ENCODE results near the gene NTPCR.

NTPCR gene

GRCh38 chr1:233019778-233020325 is 69.4 kb downstream of the NTPCR start:
- no peak for DNase-seq

DNA sequence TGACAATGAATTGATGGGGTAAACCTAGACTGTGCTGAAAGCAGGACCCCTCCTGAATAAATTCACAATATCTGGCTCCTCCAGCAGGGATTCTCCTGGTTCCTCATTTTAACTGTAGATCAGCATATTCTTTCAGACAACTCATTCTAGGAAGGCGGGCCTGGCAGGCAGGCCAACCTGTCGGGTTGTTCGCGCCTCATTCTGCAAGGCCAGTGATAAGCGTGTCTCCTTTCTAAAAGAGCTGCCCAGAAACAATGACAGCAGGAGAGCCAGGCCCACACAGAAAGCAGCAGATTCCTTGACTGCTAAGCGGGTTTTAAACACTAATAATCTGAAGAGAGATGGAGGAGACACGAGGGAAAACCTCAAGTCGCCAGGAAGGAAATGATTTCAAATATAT is 70.0 kb downstream of the NTPCR start:
- DNase-seq, result peak; percentile 21

DNA sequence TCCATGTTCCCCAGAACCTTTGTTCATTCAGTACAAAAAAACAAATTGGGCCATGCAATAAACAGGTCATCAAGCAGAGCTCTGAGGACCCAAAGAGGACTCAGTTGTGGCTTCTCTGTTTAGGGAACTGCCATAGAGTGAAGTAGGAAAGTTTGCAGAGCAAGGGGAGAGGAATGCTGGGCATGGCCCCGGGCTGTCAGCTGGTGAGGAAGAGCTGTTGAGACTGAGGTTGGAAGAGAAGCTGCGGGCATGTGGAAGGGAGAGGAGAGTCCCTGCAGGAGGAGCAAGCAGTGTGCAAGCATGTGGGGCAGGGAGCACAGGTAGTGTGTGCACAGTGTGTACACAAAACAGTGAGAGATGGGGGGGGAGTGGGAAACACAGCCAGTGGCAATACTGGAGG is 71.8 kb downstream of the NTPCR start:
- DNase-seq, result no peak

- no peak for DNase-seq
Observed at GRCh38 chr1:233024199-233024598, 73.8 kb downstream of the NTPCR start.

DNA sequence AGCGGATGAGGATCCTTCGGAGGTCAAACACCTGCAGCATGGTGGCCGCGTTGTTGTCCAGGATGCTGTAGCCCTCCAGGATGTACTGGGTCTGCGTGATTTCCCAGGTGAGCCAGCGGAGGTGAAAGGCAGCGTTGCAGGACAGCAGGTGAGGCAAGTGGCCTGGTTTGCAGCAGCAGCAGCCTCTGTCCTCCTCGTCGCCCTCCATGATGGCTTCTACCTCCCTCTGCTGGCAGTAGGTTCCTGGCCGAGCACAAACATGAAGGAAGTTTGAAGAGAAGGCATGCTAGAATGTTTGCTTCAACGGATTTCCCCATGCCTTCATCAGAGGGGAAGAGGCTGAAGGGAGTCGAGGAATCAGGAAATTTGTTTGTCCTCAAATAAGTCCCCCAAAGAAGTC is 74.7 kb downstream of the NTPCR start:
- peak; percentile 42 for DNase-seq

- no peak for DNase-seq
Observed at GRCh38 chr1:233025567-233025966, 75.2 kb downstream of the NTPCR start.

- DNase-seq, result no peak
Observed at GRCh38 chr1:233027046-233027445, 76.6 kb downstream of the NTPCR start.

GRCh38 chr1:233031521-233031920 is 81.1 kb downstream of the NTPCR start:
- no peak for DNase-seq

DNA sequence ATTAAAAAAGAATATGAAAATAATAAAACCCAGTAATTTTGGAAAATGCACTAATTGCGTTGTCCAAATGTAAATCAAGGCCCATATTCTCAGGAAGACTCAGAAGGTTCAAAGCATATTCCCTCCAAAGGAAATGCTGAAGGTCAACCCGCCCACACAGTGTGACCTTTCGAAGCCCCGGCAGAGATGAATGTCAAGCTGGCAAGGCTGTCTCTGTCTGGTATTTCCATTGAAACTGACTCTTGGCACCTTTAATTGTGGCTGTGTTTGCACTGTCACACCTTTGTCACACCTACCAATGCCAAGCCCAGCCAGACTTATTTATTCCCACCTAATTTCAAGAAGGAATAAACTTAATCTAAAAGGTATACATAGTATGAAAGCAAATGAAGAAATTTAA is 82.5 kb downstream of the NTPCR start:
- DNase-seq, result no peak

DNA sequence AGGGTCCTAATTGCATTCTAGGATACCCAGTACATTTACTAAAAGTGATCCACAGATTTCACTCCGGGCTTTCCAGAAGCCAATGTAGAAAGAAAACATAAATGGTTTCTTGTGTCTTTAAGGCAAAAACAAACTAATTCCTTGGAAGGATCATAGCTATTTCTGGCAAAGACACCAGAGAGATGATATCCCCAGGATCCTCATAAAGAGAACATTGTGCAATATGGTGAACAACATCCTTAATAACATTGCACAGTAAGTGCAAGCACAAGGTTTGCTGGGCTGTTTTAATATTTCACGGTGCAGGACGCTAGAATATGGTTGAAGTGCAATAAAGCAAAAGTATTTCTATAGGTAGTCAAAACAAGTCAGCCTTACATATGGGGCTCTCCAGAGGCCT is 83.0 kb downstream of the NTPCR start:
- DNase-seq, result no peak

All from suppressor macrophage treated with lipopolysaccharide for 4 hours (primary cell).